ENCODE data around the gene C1orf159.

GRCh38 chr1:1117469-1117831, 1.6 kb upstream of the C1orf159 start:
- TF ChIP-seq, protein P1, sequence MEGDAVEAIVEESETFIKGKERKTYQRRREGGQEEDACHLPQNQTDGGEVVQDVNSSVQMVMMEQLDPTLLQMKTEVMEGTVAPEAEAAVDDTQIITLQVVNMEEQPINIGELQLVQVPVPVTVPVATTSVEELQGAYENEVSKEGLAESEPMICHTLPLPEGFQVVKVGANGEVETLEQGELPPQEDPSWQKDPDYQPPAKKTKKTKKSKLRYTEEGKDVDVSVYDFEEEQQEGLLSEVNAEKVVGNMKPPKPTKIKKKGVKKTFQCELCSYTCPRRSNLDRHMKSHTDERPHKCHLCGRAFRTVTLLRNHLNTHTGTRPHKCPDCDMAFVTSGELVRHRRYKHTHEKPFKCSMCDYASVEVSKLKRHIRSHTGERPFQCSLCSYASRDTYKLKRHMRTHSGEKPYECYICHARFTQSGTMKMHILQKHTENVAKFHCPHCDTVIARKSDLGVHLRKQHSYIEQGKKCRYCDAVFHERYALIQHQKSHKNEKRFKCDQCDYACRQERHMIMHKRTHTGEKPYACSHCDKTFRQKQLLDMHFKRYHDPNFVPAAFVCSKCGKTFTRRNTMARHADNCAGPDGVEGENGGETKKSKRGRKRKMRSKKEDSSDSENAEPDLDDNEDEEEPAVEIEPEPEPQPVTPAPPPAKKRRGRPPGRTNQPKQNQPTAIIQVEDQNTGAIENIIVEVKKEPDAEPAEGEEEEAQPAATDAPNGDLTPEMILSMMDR (conservative IDR thresholded peaks at IDR 0.05 in 1 of 2, IDR thresholded peaks at IDR 0.05 in 1 of 2; ENCODE audit: low read depth in 1 of 2, low read length in 2 of 2), result no peak
- TF ChIP-seq EZH2 (IDR thresholded peaks at IDR 0.05; ENCODE audit: low read length, missing control alignments), result no peak
